Uterus (tissue), 4 donors: ENCODE measurements around the gene HBP1. TPM values are rescaled to one million over a fixed set of nuclear protein-coding genes. Genes with fewer than 3 reads are reported as not detected.

Experiments
- DNase-seq, 2 donors: peaks; one replicate each; pipeline ENCODE4 v3.0.0-alpha.2; 2019 to 2020
- H3K27ac ChIP-seq, 2 donors: fragments of 200-600 bp; sonication (generic); 1 replicate in 1 of 2; 2 replicates in 1 of 2; pipeline ENCODE4 v1.5.1; 2016 to 2018
- H3K27me3 ChIP-seq, 2 donors: fragments of 200-600 bp; sonication (generic); one replicate each; pipeline ENCODE4 v1.5.1; 2018 to 2019; ENCODE audit warnings: control low read depth in 1 of 2
- H3K36me3 ChIP-seq, 2 donors: fragments of 200-600 bp; sonication (generic); one replicate each; pipeline ENCODE4 v1.5.1; 2019; ENCODE audit warnings: control low read depth in 1 of 2
- H3K4me1 ChIP-seq, 2 donors: fragments of 200-600 bp; sonication (generic); one replicate each; pipeline ENCODE4 v1.5.1; 2018 to 2019; ENCODE audit warnings: control low read depth in 1 of 2
- H3K4me3 ChIP-seq, 2 donors: fragments of 200-600 bp; sonication (generic); 1 replicate in 1 of 2; 2 replicates in 1 of 2; pipeline ENCODE4 v1.5.1; 2018 to 2019; ENCODE audit warnings: mild to moderate bottlenecking in 1 of 2
- H3K9me3 ChIP-seq, 2 donors: fragments of 200-600 bp; sonication (generic); one replicate each; pipeline ENCODE4 v1.5.1; 2019; ENCODE audit warnings: control low read depth in 1 of 2
- POLR2A ChIP-seq, 2 donors: fragments of 450-650 bp; IDR thresholded peaks; one replicate each; pipeline ENCODE4 v1.6.1; 2016; ENCODE audit warnings: antibody characterized with exemption in 2 of 2, mild to moderate bottlenecking in 1 of 2, moderate library complexity in 1 of 2
- intact Hi-C: fragments of 100-400 bp; cut with DNase I; formaldehyde crosslinking; loops from one replicate; pipeline ENCODE4 v1.15.1; 2023; ENCODE audit warnings: low total_unique reads
- total RNA-seq, 4 donors: library from RNA; depleted of rRNA in 3 of 4; stranded (reverse); fragments of >200 nt in 3 of 4; gene quantifications; one replicate each; pipeline versions ENCODE4 v1.1.0 to v1.2.4, GENCODE V29; 2014 to 2023
- TF ChIP-seq, protein P1 (sequence below), 4 experiments: fragments of 200-600 bp in 2 of 4; fragments of 450-650 bp in 2 of 4; sonication (generic) in 2 of 4; IDR thresholded peaks; one replicate each; pipeline ENCODE4 v1.5.1; 2016 to 2019; ENCODE audit warnings: antibody characterized with exemption in 4 of 4, mild to moderate bottlenecking in 2 of 4, moderate library complexity in 1 of 4
- donor health status: DM: yes; HTN: yes; CAD: no.

The HBP1 gene
- total RNA-seq, 4 donors from 2014 or later = 48.3 to 169 (median 130) TPM

GRCh38 chr7:107201795-107202450, 33.1 kb downstream of the HBP1 start:
- Histone ChIP-seq H3K27ac (peak overlapping the region in 1 of 2 donors; percentile 11), H3K4me1 (peaks cover 0 to 2% of the 10 kb centered on the region in 2 donors), H3K27me3 (no peaks in the 10 kb centered on the region), H3K36me3 (no peaks in the 10 kb centered on the region), H3K9me3 (no peaks in the 10 kb centered on the region), H3K4me3 (no peak overlapping the region)
- intact Hi-C loops = no loop called here
- TF ChIP-seq, protein P1, sequence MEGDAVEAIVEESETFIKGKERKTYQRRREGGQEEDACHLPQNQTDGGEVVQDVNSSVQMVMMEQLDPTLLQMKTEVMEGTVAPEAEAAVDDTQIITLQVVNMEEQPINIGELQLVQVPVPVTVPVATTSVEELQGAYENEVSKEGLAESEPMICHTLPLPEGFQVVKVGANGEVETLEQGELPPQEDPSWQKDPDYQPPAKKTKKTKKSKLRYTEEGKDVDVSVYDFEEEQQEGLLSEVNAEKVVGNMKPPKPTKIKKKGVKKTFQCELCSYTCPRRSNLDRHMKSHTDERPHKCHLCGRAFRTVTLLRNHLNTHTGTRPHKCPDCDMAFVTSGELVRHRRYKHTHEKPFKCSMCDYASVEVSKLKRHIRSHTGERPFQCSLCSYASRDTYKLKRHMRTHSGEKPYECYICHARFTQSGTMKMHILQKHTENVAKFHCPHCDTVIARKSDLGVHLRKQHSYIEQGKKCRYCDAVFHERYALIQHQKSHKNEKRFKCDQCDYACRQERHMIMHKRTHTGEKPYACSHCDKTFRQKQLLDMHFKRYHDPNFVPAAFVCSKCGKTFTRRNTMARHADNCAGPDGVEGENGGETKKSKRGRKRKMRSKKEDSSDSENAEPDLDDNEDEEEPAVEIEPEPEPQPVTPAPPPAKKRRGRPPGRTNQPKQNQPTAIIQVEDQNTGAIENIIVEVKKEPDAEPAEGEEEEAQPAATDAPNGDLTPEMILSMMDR (IDR thresholded peaks at IDR 0.05) = peak; percentile 28 to 59 (median 42)
- TF ChIP-seq POLR2A (IDR thresholded peaks at IDR 0.05) = no peak
- peak; percentile 34 to 38 for DNase-seq

- Histone ChIP-seq H3K4me1 (peaks cover 0 to 14% of the 10 kb centered on the region in 2 donors), H3K27me3 (no peaks in the 10 kb centered on the region), H3K9me3 (no peaks in the 10 kb centered on the region), H3K36me3 (no peaks in the 10 kb centered on the region), H3K27ac (no peak overlapping the region), H3K4me3 (no peak overlapping the region)
- DNase-seq = no peak
- TF ChIP-seq POLR2A (IDR thresholded peaks at IDR 0.05) = no peak
- TF ChIP-seq, protein P1 (IDR thresholded peaks at IDR 0.05) = no peak
- intact Hi-C loops = no loop called here
These were observed 34.8 kb downstream of the HBP1 start for GRCh38 chr7:107203607-107204006.

- no peaks in the 10 kb centered on the region for H3K9me3 ChIP-seq
- no peaks in the 10 kb centered on the region for H3K36me3 ChIP-seq
- intact Hi-C loops = no loop called here
- H3K27me3 ChIP-seq = no peaks in the 10 kb centered on the region
- DNase-seq = no peak
- H3K4me3 ChIP-seq = no peak overlapping the region
- H3K4me1 ChIP-seq = peaks cover 0 to 14% of the 10 kb centered on the region in 2 donors
- H3K27ac ChIP-seq = peak overlapping the region; percentile 67 to 89
- no peak for TF ChIP-seq POLR2A (IDR thresholded peaks at IDR 0.05)
- TF ChIP-seq, protein P1 (IDR thresholded peaks at IDR 0.05) = no peak
These were observed 37.3 kb downstream of the HBP1 start for GRCh38 chr7:107206136-107206535.

GRCh38 chr7:107206706-107207105, 37.9 kb downstream of the HBP1 start:
- TF ChIP-seq, protein P1 (IDR thresholded peaks at IDR 0.05) = no peak
- no peak for TF ChIP-seq POLR2A (IDR thresholded peaks at IDR 0.05)
- Histone ChIP-seq H3K9me3 (no peaks in the 10 kb centered on the region), H3K4me1 (peaks cover 0 to 14% of the 10 kb centered on the region in 2 donors), H3K4me3 (no peak overlapping the region), H3K27ac (peak overlapping the region; percentile 67 to 89), H3K36me3 (no peaks in the 10 kb centered on the region), H3K27me3 (no peaks in the 10 kb centered on the region)
- no peak for DNase-seq
- intact Hi-C loops = no loop called here

DNA sequence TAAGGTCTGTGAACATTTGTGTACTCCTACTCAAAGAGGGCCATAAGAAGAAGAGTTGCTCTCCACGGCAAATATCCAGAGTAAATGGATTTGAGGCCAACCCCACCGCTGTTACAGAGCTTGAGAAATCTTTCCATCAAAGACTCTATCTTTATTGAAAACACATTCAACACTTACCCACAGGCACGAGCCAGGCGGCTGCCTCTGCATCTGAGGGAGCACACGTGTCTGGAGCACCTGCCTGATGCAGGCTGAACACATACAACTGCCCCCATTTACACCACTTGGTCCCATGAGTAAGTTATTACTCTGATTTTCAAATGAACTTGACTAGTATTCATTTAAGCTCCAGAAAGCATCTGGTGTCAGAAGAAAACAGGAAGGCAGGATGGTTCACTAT, 38.7 kb downstream of the HBP1 start:
- Histone ChIP-seq H3K36me3 (no peaks in the 10 kb centered on the region), H3K9me3 (no peaks in the 10 kb centered on the region), H3K27me3 (no peaks in the 10 kb centered on the region), H3K4me1 (peaks cover 0 to 14% of the 10 kb centered on the region in 2 donors), H3K27ac (peak overlapping the region; percentile 67 to 89), H3K4me3 (no peak overlapping the region)
- TF ChIP-seq POLR2A (IDR thresholded peaks at IDR 0.05) = no peak
- TF ChIP-seq, protein P1 (IDR thresholded peaks at IDR 0.05) = no peak
- no peak for DNase-seq
- intact Hi-C loops = no loop called here
